DMS 273 treated with DMSO at 0.1 percent for 48 hours (cell line): ENCODE results near the gene DNAH17.

ENCODE experiments used
- DNase-seq: peaks from one replicate; lab custom pipeline; 2025; lab: John Stamatoyannopoulos, UW

The DNAH17 gene

GRCh38 chr17:78390241-78391050, 186.8 kb downstream of the DNAH17 start:
- DNase-seq, result peak; percentile 92

- DNase-seq, result no peak
Measured at GRCh38 chr17:78387977-78388941, 188.9 kb downstream of the DNAH17 start.

DNA sequence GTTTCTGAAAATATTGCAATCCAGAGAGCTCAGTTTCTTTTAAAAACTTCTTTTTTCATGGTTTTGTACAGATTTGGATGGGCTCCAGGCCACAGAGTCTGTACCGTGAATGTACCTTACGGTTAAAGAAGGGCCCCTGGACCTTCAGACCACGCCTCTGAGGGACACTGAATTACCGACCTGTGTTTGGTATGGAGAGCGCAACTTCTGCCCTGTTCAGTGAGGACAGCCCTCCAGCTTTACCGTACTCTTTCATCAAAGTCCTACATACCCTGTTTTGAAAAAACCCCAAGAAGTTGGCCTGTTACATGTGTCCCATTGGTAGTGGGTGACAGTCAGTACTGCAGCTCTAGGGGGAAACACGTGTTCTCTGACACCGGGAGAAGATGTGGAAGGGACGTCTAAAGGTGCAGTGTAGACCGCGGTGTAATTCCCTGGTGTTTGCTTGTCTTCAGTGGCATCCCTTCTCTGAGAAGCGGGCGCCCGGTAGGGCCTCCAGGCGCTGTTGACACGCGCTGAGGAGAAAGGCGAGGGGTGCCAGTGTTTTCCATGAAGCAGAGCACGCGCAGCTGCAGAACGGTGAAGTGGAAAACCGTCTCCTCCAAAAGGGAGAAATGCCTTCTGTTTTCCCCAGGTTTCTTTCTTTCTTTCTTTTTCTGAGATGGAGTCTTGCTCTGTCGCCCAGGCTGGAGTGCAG, 192.6 kb downstream of the DNAH17 start:
- no peak for DNase-seq

DNA sequence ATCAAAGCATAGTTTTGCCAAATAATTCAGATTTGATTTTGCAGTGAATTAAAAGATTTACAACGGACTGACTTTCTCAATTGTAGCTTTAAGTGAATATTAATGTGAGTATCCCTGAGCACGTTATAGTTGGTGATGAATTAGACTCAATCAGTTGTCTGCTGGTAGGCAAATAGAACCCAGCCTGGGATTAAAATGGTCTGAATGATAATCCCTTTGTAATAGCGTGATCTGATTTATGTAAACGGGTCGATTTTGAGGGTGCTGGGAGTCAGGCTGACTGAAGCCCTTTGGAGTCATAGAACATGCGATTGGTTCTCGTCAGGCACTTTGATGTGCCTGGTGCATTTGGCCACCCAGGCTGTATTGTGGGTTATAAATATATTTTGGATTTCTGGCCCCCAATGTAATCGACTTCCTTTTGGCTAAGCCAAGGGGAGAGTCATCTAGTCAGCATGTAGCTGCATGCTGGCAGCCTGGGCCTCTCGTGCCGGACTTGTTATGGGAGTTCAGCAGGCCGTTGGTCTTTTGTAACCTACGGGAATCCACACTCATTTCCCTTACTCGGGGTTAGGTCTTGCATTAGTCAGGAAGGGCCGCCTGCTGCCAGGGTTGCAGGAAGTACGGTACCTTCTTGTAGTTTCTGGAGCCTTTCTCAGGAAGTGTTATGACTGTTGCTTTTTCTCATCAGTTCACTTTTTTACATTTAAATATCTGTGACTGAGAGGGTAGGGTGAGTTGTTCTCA, 193.3 kb downstream of the DNAH17 start:
- DNase-seq, result no peak

DNA sequence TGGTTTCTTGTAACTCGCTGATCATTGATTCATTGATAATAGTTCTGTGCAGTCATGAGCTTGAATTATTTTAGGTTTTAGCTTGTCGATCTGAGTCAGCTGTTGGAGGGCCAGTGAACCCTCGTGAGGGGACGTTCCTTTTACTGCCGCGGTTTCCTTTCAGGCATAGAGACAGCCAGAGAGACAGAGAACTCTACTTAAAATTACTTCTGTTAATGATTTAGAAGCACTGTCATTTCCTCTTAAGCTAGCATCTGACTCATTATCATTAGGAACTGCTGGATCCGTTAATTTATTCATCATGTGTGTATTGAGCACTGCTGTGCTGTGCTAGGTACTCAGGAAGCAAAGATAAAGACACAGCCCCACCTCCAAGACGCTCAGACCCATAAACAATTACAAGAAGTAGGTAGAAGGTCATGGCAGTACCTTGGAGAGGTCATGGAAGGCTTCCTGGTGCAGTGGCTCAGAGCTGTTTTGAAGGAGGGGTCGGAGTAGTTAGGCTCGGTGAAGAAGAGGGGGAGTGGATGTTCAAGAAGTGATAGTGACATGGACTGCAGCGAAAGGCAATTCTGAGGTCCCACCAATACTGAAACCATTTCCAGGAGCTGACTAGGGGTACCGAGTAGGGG, 195.5 kb downstream of the DNAH17 start:
- DNase-seq, result no peak

GRCh38 chr17:78380370-78380769, 196.8 kb downstream of the DNAH17 start:
- DNase-seq, result no peak

- no peak for DNase-seq
Measured at GRCh38 chr17:78379131-78379491, 198.1 kb downstream of the DNAH17 start.

DNA sequence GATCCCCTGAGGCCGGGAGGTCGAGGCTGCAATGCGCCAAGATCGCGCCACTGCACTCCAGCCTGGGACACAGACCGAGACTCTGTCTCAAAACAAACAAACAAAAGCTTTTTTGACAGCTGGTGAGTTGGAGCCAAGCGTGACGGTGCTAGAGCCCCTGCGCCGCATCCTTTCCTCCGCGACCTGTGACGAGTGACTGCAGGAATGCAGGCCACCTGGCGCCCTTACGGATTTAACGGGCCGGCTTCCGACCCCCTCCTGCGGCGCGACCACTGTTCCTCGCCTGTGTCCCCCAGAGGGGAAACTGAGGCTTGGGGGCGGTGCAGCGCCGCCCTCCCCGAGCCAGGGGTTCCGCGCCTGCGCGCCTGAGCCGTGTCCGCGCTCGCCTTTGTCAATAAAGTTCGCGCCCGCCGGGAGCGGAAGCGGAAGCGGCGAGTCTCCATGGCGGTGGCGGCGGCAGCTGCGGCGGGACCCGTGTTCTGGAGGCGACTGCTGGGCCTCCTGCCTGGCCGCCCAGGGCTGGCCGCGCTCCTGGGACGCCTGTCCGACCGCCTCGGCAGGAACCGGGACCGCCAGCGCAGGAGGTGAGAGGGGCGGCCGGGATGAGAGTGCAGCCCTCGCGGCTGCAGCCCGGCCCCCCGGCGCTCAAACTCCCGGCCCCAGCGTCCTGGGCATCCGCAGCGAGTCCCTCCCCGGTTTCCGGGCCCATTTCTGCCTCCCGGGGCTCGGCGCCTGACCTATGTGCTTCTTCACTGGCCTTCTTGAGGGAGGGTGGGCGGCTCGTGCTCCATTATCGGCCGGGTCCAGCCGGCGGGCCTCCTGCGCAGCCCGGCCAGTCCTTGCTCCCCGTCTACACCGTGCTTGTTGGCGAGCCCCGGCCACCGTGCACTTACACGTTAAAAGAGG, 198.7 kb downstream of the DNAH17 start, which contains the start of gene PGS1:
TSS of gene PGS1 (plus strand) at position 425 of the 906 bp plus-strand sequence. CDS start at position 442, 17 bp downstream.
- DNase-seq, result no peak

GRCh38 chr17:78377858-78378224, 199.4 kb downstream of the DNAH17 start:
- DNase-seq, result no peak

GRCh38 chr17:78376161-78376560, 201.0 kb downstream of the DNAH17 start:
- DNase-seq, result no peak

GRCh38 chr17:78375401-78376151, 201.6 kb downstream of the DNAH17 start:
- no peak for DNase-seq

GRCh38 chr17:78374631-78375274, 202.4 kb downstream of the DNAH17 start:
- no peak for DNase-seq

DNA sequence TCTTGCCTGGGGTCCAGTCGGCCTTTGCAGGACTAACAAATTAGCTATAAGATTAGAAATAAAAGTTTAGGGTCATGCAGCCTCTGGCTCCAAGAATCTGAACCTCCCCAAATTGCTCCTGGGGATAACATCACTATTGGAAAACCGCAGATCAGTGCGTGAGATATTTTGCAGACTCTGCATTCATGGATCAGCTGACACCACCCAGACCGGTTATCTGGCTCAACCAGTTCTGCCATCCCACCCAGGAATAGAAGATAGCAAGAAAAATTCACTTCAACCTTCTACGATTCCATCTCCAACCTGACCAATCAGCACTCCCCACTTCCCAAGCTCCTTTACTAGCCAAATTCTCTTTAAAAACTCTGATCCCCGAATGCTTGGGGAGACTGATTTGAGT, 203.0 kb downstream of the DNAH17 start:
- no peak for DNase-seq
